Measurements from ENCODE around the gene PRPF40A. TPM values are rescaled to one million over a fixed set of nuclear protein-coding genes. Genes with fewer than 3 reads are reported as not detected.

The PRPF40A gene
- total RNA-seq, 1 donor from 2014 or later = 126 TPM

- Histone ChIP-seq H3K27me3 (ENCODE audit: control insufficient read depth, insufficient read depth, low read length) (no peaks in the 10 kb centered on the region), H3K36me3 (ENCODE audit: control insufficient read depth, insufficient read depth, low read length) (peaks cover 6% of the 10 kb centered on the region), H3K4me3 (ENCODE audit: low read depth, low read length) (no peak overlapping the region)
- TF ChIP-seq CTCF (IDR thresholded peaks at IDR 0.05; ENCODE audit: insufficient read depth, low read length, poor library complexity, severe bottlenecking) = peak; percentile 80
- DNase-seq (ENCODE audit: low read depth) = no peak
Observed at GRCh38 chr2:152635635-152636298, 81.5 kb downstream of the PRPF40A start.

GRCh38 chr2:152632736-152633135 lies 84.5 kb downstream of the PRPF40A start:
- Histone ChIP-seq H3K27me3 (ENCODE audit: control insufficient read depth, insufficient read depth, low read length) (no peaks in the 10 kb centered on the region), H3K36me3 (ENCODE audit: control insufficient read depth, insufficient read depth, low read length) (peaks cover 6% of the 10 kb centered on the region), H3K4me3 (ENCODE audit: low read depth, low read length) (no peak overlapping the region)
- no peak for DNase-seq (ENCODE audit: low read depth)
- no peak for TF ChIP-seq CTCF (IDR thresholded peaks at IDR 0.05; ENCODE audit: insufficient read depth, low read length, poor library complexity, severe bottlenecking)

- Histone ChIP-seq H3K27me3 (ENCODE audit: control insufficient read depth, insufficient read depth, low read length) (no peaks in the 10 kb centered on the region), H3K36me3 (ENCODE audit: control insufficient read depth, insufficient read depth, low read length) (peaks cover 4% of the 10 kb centered on the region), H3K4me3 (ENCODE audit: low read depth, low read length) (no peak overlapping the region)
- DNase-seq (ENCODE audit: low read depth) = no peak
- TF ChIP-seq CTCF (IDR thresholded peaks at IDR 0.05; ENCODE audit: insufficient read depth, low read length, poor library complexity, severe bottlenecking) = no peak
Observed at GRCh38 chr2:152630466-152630865, 86.8 kb downstream of the PRPF40A start.

- Histone ChIP-seq H3K27me3 (ENCODE audit: control insufficient read depth, insufficient read depth, low read length) (no peaks in the 10 kb centered on the region), H3K4me3 (ENCODE audit: low read depth, low read length) (no peak overlapping the region), H3K36me3 (ENCODE audit: control insufficient read depth, insufficient read depth, low read length) (peaks cover 6% of the 10 kb centered on the region)
- TF ChIP-seq CTCF (IDR thresholded peaks at IDR 0.05; ENCODE audit: insufficient read depth, low read length, poor library complexity, severe bottlenecking) = no peak
- no peak for DNase-seq (ENCODE audit: low read depth)
Observed at GRCh38 chr2:152629202-152629601, 88.1 kb downstream of the PRPF40A start.

GRCh38 chr2:152627351-152627957 lies 89.8 kb downstream of the PRPF40A start:
- peak; percentile 52 for TF ChIP-seq CTCF (IDR thresholded peaks at IDR 0.05; ENCODE audit: insufficient read depth, low read length, poor library complexity, severe bottlenecking)
- Histone ChIP-seq H3K36me3 (ENCODE audit: control insufficient read depth, insufficient read depth, low read length) (peaks cover 6% of the 10 kb centered on the region), H3K4me3 (ENCODE audit: low read depth, low read length) (no peak overlapping the region), H3K27me3 (ENCODE audit: control insufficient read depth, insufficient read depth, low read length) (no peaks in the 10 kb centered on the region)
- DNase-seq (ENCODE audit: low read depth) = no peak

All from kidney epithelial cell (primary cell).